Ramos (cell line): ENCODE measurements around the gene REC8.

Experiments
- in situ Hi-C: fragments of 300-500 bp; cut with MboI; formaldehyde crosslinking; loops from one replicate; pipeline ENCODE4 v1.14.3; 2022; ENCODE audit warnings: low sequenced_read_pairs; ENCODE audit not compliant: unreplicated experiment

The REC8 gene

GRCh38 chr14:24171422-24172260 lies at the start of gene REC8:
TSS of gene REC8 (plus strand) at chr14:24172080. CDS start at chr14:24172553, 473 bp downstream.
- in situ Hi-C loops, result loop anchor here (25.0 kb wide), 1 partner anchor 859 kb away; the partner anchor contains the start of genes BCL2L2, PABPN1 and PPP1R3E

GRCh38 chr14:24122416-24122815 lies 49.5 kb upstream of the REC8 start:
- in situ Hi-C loops, result no loop called here

- in situ Hi-C loops, result no loop called here
Observed at GRCh38 chr14:24122898-24123297, 49.0 kb upstream of the REC8 start.

GRCh38 chr14:24123424-24124417 lies 48.2 kb upstream of the REC8 start:
- in situ Hi-C loops, result no loop called here

GRCh38 chr14:24126939-24127338 lies 44.9 kb upstream of the REC8 start:
- in situ Hi-C loops, result no loop called here

GRCh38 chr14:24127673-24128072 lies 44.2 kb upstream of the REC8 start:
- in situ Hi-C loops, result no loop called here

- in situ Hi-C loops, result no loop called here
Observed at GRCh38 chr14:24129410-24129998, 42.4 kb upstream of the REC8 start.

- in situ Hi-C loops, result no loop called here
Observed at GRCh38 chr14:24130380-24130716, 41.5 kb upstream of the REC8 start, which contains the start of gene FITM1. TSS of gene FITM1 (plus strand) at chr14:24130659. CDS start at chr14:24131564, 905 bp downstream.

GRCh38 chr14:24130717-24131548 lies 40.9 kb upstream of the REC8 start:
- in situ Hi-C loops, result no loop called here

GRCh38 chr14:24131549-24131966 lies 40.3 kb upstream of the REC8 start:
- in situ Hi-C loops, result no loop called here

- in situ Hi-C loops, result no loop called here
Observed at GRCh38 chr14:24132061-24132685, 39.7 kb upstream of the REC8 start.

GRCh38 chr14:24132976-24133375 lies 38.9 kb upstream of the REC8 start:
- in situ Hi-C loops, result no loop called here

GRCh38 chr14:24133735-24134134 lies 38.1 kb upstream of the REC8 start:
- in situ Hi-C loops, result no loop called here

- in situ Hi-C loops, result no loop called here
Observed at GRCh38 chr14:24135584-24135833, 36.4 kb upstream of the REC8 start.

GRCh38 chr14:24135834-24136683 lies 35.8 kb upstream of the REC8 start, which contains the start of gene PSME1:
TSS of gene PSME1 (plus strand) at chr14:24136194. CDS start at chr14:24136263, 69 bp downstream.
- in situ Hi-C loops, result no loop called here

- in situ Hi-C loops, result no loop called here
Observed at GRCh38 chr14:24136684-24137528, 35.0 kb upstream of the REC8 start.

- in situ Hi-C loops, result no loop called here
Observed at GRCh38 chr14:24137529-24138395, 34.1 kb upstream of the REC8 start.
